IMR-90 (cell line): ENCODE data around the gene TTLL11. TPM values are rescaled to one million over a fixed set of nuclear protein-coding genes. Genes with fewer than 3 reads are reported as not detected.

Experiments used
- ATAC-seq: fragments of 200-7000 bp; cut with Tn5 transposase; 2 replicates; pipeline ENCODE4 v1.9.1; 2020; ENCODE audit warnings: low read depth, mild to moderate bottlenecking, moderate library complexity
- BruUV-seq: library from RNA; stranded (reverse); fragments of 400-500 nt; replicated peaks from 2 replicates; lab custom pipeline; 2021; lab: Mats Ljungman, UMichigan
- CTCF ChIA-PET: fragments of 300-600 bp; formaldehyde crosslinking; extraction: SDS; loops from one replicate; lab custom pipeline; 2021; ENCODE audit warnings: antibody characterized with exemption; lab: Yijun Ruan, JAX
- POLR2A ChIA-PET: fragments of 300-600 bp; sonication (Branson Sonifier 250); formaldehyde crosslinking; loops from one replicate; lab custom pipeline; 2022; ENCODE audit warnings: antibody characterized with exemption; ENCODE audit not compliant: unreplicated experiment; lab: Charles Lee
- DNase-seq: peaks from one replicate; pipeline ENCODE4 v3.0.0; 2013
- H2AFZ ChIP-seq: replicated peaks from 2 replicates; pipeline ENCODE3; 2013; ENCODE audit warnings: low read length, mild to moderate bottlenecking; ENCODE audit not compliant: poor library complexity
- H2AK5ac ChIP-seq: 2 replicates; pipeline ENCODE4 v1.6.1; 2013; ENCODE audit warnings: low read depth, low read length, inconsistent platforms
- H2AK9ac ChIP-seq: replicated peaks from 2 replicates; pipeline ENCODE3; 2013; ENCODE audit warnings: mild to moderate bottlenecking, low read depth, low read length, moderate library complexity; ENCODE audit not compliant: poor library complexity
- H2BK120ac ChIP-seq: 2 replicates; pipeline ENCODE4 v1.6.1; 2013; ENCODE audit warnings: low read depth, low read length, inconsistent platforms
- H2BK15ac ChIP-seq: 3 replicates; pipeline ENCODE4 v1.6.1; 2013; ENCODE audit warnings: low read depth, low read length, inconsistent platforms
- H2BK20ac ChIP-seq: 2 replicates; pipeline ENCODE4 v1.6.1; 2013; ENCODE audit warnings: low read depth, mild to moderate bottlenecking, inconsistent platforms, low read length, moderate library complexity
- H2BK5ac ChIP-seq: 2 replicates; pipeline ENCODE4 v1.6.1; 2013; ENCODE audit warnings: mild to moderate bottlenecking, low read depth, low read length, inconsistent platforms; ENCODE audit not compliant: poor library complexity, severe bottlenecking
- H3K14ac ChIP-seq: replicated peaks from 2 replicates; pipeline ENCODE4 v1.6.1; 2013; ENCODE audit warnings: low read depth, low read length, inconsistent platforms
- H3K18ac ChIP-seq: 2 replicates; pipeline ENCODE4 v1.6.1; 2013; ENCODE audit warnings: low read depth, low read length, control low read depth
- H3K23ac ChIP-seq: 2 replicates; pipeline ENCODE4 v1.6.1; 2013; ENCODE audit warnings: low read depth, low read length, inconsistent platforms
- H3K27ac ChIP-seq: 2 replicates; pipeline ENCODE4 v1.5.1; 2013; ENCODE audit warnings: mild to moderate bottlenecking, control low read depth, low read length; ENCODE audit not compliant: insufficient read depth
- H3K27me3 ChIP-seq: 2 replicates; pipeline ENCODE4 v1.6.1; 2013; ENCODE audit warnings: low read length; ENCODE audit not compliant: control insufficient read depth, insufficient read depth
- H3K36me3 ChIP-seq: 2 replicates; pipeline ENCODE4 v1.6.1; 2013; ENCODE audit warnings: low read length, mixed read lengths; ENCODE audit not compliant: control insufficient read depth, insufficient read depth
- H3K4ac ChIP-seq: 2 replicates; pipeline ENCODE4 v1.6.1; 2013; ENCODE audit warnings: low read depth, low read length, inconsistent platforms
- H3K4me1 ChIP-seq: 2 replicates; pipeline ENCODE4 v1.6.1; 2013; ENCODE audit warnings: low read length, mixed read lengths; ENCODE audit not compliant: control insufficient read depth, insufficient read depth
- H3K4me2 ChIP-seq: 2 replicates; pipeline ENCODE4 v1.6.1; 2013; ENCODE audit warnings: low read depth, mild to moderate bottlenecking, control low read depth, low read length, moderate library complexity
- H3K4me3 ChIP-seq: 2 replicates; pipeline ENCODE4 v1.5.1; 2013; ENCODE audit warnings: low read depth, mild to moderate bottlenecking, control low read depth, low read length, moderate library complexity; ENCODE audit not compliant: insufficient read depth
- H3K56ac ChIP-seq: 2 replicates; pipeline ENCODE4 v1.6.1; 2013; ENCODE audit warnings: low read length, inconsistent platforms; ENCODE audit not compliant: insufficient read depth; ENCODE audit errors: extremely low read depth
- H3K79me1 ChIP-seq, 2 experiments: 2 replicates each; pipeline ENCODE4 v1.6.1; 2013; ENCODE audit warnings: low read length in 2 of 2, inconsistent platforms in 1 of 2, low read depth in 1 of 2
- H3K9ac ChIP-seq: 2 replicates; pipeline ENCODE4 v1.6.1; 2013; ENCODE audit warnings: low read depth, low read length, control low read depth
- H3K9me1 ChIP-seq: 2 replicates; pipeline ENCODE4 v1.6.1; 2013; ENCODE audit warnings: low read length, inconsistent platforms; ENCODE audit not compliant: insufficient read depth
- H3K9me3 ChIP-seq: 2 replicates; pipeline ENCODE4 v1.6.1; 2013; ENCODE audit warnings: low read length; ENCODE audit not compliant: control insufficient read depth, insufficient read depth
- H4K20me1 ChIP-seq: 2 replicates; pipeline ENCODE4 v1.6.1; 2013; ENCODE audit warnings: low read length, inconsistent platforms; ENCODE audit not compliant: insufficient read depth
- H4K5ac ChIP-seq: 2 replicates; pipeline ENCODE4 v1.6.1; 2013; ENCODE audit warnings: mild to moderate bottlenecking, low read depth, low read length, control low read depth
- H4K8ac ChIP-seq, 2 experiments: 2 replicates each; pipeline ENCODE4 v1.6.1; 2013; ENCODE audit warnings: low read depth in 2 of 2, low read length in 2 of 2, control low read depth in 1 of 2, inconsistent platforms in 1 of 2
- H4K91ac ChIP-seq: 2 replicates; pipeline ENCODE4 v1.6.1; 2013; ENCODE audit warnings: low read depth, low read length, inconsistent platforms; ENCODE audit not compliant: insufficient read depth
- CEBPB ChIP-seq: IDR thresholded peaks from 2 replicates; pipeline ENCODE4 v1.6.1; 2012; ENCODE audit warnings: low read depth, low read length, improper control_type of control experiment
- MAFK ChIP-seq: IDR thresholded peaks from 2 replicates; pipeline ENCODE4 v1.6.1; 2012; ENCODE audit warnings: low read depth, low read length, improper control_type of control experiment
- RAD21 ChIP-seq: IDR thresholded peaks from 2 replicates; pipeline ENCODE4 v1.6.1; 2012; ENCODE audit warnings: low read length, improper control_type of control experiment
- SMC3 ChIP-seq: fragments of 150-350 bp; IDR thresholded peaks from 2 replicates; pipeline ENCODE4 v1.6.1; 2016; ENCODE audit warnings: low read depth, mild to moderate bottlenecking, antibody characterized with exemption, low read length, moderate library complexity
- WGBS, 2 experiments: methylation state at CpG; one replicate each; pipeline versions ENCODE4 v1.1.5 to v1.1.7; 2013; ENCODE audit warnings: missing lambda C conversion rate in 2 of 2; ENCODE audit not compliant: insufficient read length in 1 of 2; ENCODE audit errors: extremely low coverage in 2 of 2; 5-methylcytosine and 5-hydroxymethylcytosine counted together
- dilution Hi-C: fragments of 300-500 bp; cut with HindIII; formaldehyde crosslinking; loops from one replicate; pipeline ENCODE4 v1.14.3; 2018; ENCODE audit warnings: low sequenced_read_pairs; ENCODE audit not compliant: unreplicated experiment
- in situ Hi-C: fragments of 300-500 bp; cut with MboI; formaldehyde crosslinking; loops from 3 replicates; pipeline ENCODE4 v1.14.3; 2019; ENCODE audit warnings: low sequenced_read_pairs, inconsistent platforms, mixed read lengths
- intact Hi-C: fragments of 100-400 bp; cut with micrococcal nuclease; formaldehyde crosslinking; loops from 2 replicates; pipeline ENCODE4 v1.10.0; 2022
- polyA plus RNA-seq, 3 experiments: library from polyadenylated mRNA; depleted of rRNA; stranded (reverse); fragments of >200 nt; gene quantifications; 2 replicates each; pipeline ENCODE4 v1.2.3, GENCODE V29; 2012; ENCODE audit warnings: low replicate concordance in 1 of 3
- total RNA-seq: library from RNA; depleted of rRNA; stranded (reverse); fragments of >200 nt; gene quantifications from 2 replicates; pipeline ENCODE4 v1.2.3, GENCODE V29; 2012
- TF ChIP-seq, protein P1 (sequence below): conservative IDR thresholded peaks from 2 replicates; pipeline ENCODE4 v1.5.1; 2012; ENCODE audit warnings: mild to moderate bottlenecking, low read depth, low read length, improper control_type of control experiment

TTLL11 gene
- total and polyA plus RNA-seq, 2 of the 4 experiments (the other 2 are of a cell fraction): 2.0 to 4.6 TPM

DNA sequence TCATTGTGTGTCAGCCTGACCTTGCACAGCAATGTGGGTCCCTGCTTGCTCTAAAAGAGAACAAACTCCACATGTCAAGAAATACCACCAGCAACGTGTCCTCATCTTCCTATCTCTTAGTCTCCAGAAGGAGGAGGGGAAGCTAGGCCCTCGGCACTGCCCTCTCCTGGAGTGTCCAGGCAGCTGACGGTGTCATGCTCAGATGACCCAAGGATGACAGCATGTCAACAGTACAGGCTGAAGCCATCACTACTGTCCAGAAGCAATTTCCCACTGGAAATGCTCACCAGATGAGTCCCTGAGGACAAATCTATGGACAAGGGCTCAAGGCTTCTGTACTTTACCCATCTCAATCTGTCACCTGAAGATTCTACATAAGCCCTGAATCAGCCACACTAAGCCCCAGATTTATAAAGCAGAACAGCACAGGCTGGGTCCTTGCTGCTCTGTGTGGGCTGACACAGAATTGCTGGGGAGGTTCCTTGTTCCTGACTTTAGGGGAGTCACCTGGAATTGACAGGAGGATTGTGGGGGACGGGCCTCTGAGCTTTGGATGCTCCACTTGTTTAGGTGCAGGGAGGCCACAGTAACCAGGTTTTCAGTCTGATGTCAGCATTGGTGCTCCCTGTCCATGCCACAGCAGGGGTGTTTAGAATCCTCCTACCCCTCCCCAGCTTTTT is 231.5 kb downstream of the TTLL11 start:
- ATAC-seq (peak; percentile 50; the same call in 1 of the 2 replicates), DNase-seq (no peak)
- intact Hi-C loops (no loop called here), dilution Hi-C loops (no loop called here), in situ Hi-C loops (no loop called here)
- no peak overlapping the region for H3K14ac ChIP-seq
- peaks cover 9% of the 10 kb centered on the region; the same call in 1 of the 2 replicates for H3K9me1 ChIP-seq
- no peak overlapping the region for H3K27ac ChIP-seq
- no peak overlapping the region for H4K8ac ChIP-seq
- H2BK120ac ChIP-seq: no peak overlapping the region
- no CpG with 5 or more reads among the region's 4 CpGs for WGBS, 2 experiments
- no peak overlapping the region for H3K9ac ChIP-seq
- ChIA-PET POLR2A (no interaction called here), CTCF (interaction anchor here (1.0 kb wide), 1 partner anchor 18 kb away, joined by 3 read pairs; no protein-coding TSS in a partner anchor)
- H3K36me3 ChIP-seq: no peaks in the 10 kb centered on the region
- BruUV-seq: no TSS peak
- H2BK5ac ChIP-seq: no peak overlapping the region
- H2BK15ac ChIP-seq: no peak overlapping the region; the same call in 2 of the 3 replicates
- H3K4me2 ChIP-seq: no peak overlapping the region
- no peaks in the 10 kb centered on the region for H3K79me1 ChIP-seq
- H3K23ac ChIP-seq: no peak overlapping the region
- no peak overlapping the region for H2AK9ac ChIP-seq
- H4K5ac ChIP-seq: no peak overlapping the region
- H3K27me3 ChIP-seq: peaks cover 2% of the 10 kb centered on the region; the same call in 1 of the 2 replicates
- H3K4me3 ChIP-seq: no peak overlapping the region
- H2AK5ac ChIP-seq: peak overlapping the region; percentile 83
- H2AFZ ChIP-seq: no peak overlapping the region
- H3K56ac ChIP-seq: no peak overlapping the region
- H3K4me1 ChIP-seq: peaks cover 9% of the 10 kb centered on the region
- H2BK20ac ChIP-seq: no peak overlapping the region
- TF ChIP-seq, protein P1, sequence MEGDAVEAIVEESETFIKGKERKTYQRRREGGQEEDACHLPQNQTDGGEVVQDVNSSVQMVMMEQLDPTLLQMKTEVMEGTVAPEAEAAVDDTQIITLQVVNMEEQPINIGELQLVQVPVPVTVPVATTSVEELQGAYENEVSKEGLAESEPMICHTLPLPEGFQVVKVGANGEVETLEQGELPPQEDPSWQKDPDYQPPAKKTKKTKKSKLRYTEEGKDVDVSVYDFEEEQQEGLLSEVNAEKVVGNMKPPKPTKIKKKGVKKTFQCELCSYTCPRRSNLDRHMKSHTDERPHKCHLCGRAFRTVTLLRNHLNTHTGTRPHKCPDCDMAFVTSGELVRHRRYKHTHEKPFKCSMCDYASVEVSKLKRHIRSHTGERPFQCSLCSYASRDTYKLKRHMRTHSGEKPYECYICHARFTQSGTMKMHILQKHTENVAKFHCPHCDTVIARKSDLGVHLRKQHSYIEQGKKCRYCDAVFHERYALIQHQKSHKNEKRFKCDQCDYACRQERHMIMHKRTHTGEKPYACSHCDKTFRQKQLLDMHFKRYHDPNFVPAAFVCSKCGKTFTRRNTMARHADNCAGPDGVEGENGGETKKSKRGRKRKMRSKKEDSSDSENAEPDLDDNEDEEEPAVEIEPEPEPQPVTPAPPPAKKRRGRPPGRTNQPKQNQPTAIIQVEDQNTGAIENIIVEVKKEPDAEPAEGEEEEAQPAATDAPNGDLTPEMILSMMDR: peak; percentile 35
- TF ChIP-seq RAD21 (peak; percentile 39; the same call in 1 of the 2 replicates), SMC3 (peak; percentile 40; the same call in 1 of the 2 replicates), CEBPB (no peak), MAFK (no peak)
- no peaks in the 10 kb centered on the region for H4K20me1 ChIP-seq
- no peak overlapping the region for H3K18ac ChIP-seq
- H3K4ac ChIP-seq: no peak overlapping the region
- H4K91ac ChIP-seq: no peak overlapping the region
- H3K9me3 ChIP-seq: no peaks in the 10 kb centered on the region
